HEK293T (cell line): ENCODE results near the gene KIF5A.

Experiments
- CTCF ChIA-PET: fragments of 350-600 bp; formaldehyde crosslinking; extraction: SDS; loops from one replicate; lab custom pipeline; 2021; ENCODE audit warnings: antibody characterized with exemption, inconsistent platforms; lab: Yijun Ruan, JAX
- POLR2A ChIA-PET: fragments of 350-600 bp; formaldehyde crosslinking; extraction: SDS; loops from one replicate; lab custom pipeline; 2020; ENCODE audit warnings: antibody characterized with exemption, inconsistent platforms; lab: Yijun Ruan, JAX
- DNase-seq: peaks from one replicate; pipeline ENCODE4 v3.0.0; 2012; ENCODE audit warnings: mixed read lengths; ENCODE audit errors: extremely low spot score
- ARNT ChIP-seq: fragments of 450-650 bp; IDR thresholded peaks from 2 replicates; pipeline ENCODE4 v1.6.1; 2017; ENCODE audit warnings: mild to moderate bottlenecking
- BHLHE40 ChIP-seq: fragments of 450-650 bp; IDR thresholded peaks from 2 replicates; pipeline ENCODE4 v1.6.1; 2016; ENCODE audit warnings: mild to moderate bottlenecking, moderate library complexity, borderline replicate concordance
- CTBP1 ChIP-seq: fragments of 450-650 bp; IDR thresholded peaks from 2 replicates; pipeline ENCODE4 v1.6.1; 2016; ENCODE audit warnings: borderline replicate concordance
- ELF4 ChIP-seq: fragments of 450-650 bp; IDR thresholded peaks from 2 replicates; pipeline ENCODE4 v1.6.1; 2017; ENCODE audit warnings: antibody characterized with exemption
- FOXA1 ChIP-seq: fragments of 450-650 bp; IDR thresholded peaks from 2 replicates; pipeline ENCODE4 v1.6.1; 2016; ENCODE audit warnings: mild to moderate bottlenecking
- FOXK2 ChIP-seq: fragments of 450-650 bp; IDR thresholded peaks from 2 replicates; pipeline ENCODE4 v1.6.1; 2016; ENCODE audit warnings: mild to moderate bottlenecking
- FOXM1 ChIP-seq: fragments of 450-650 bp; IDR thresholded peaks from 2 replicates; pipeline ENCODE4 v1.6.1; 2017; ENCODE audit warnings: mild to moderate bottlenecking, borderline replicate concordance
- HDGF ChIP-seq: fragments of 450-650 bp; IDR thresholded peaks from 2 replicates; pipeline ENCODE4 v1.6.1; 2017; ENCODE audit warnings: antibody characterized with exemption, borderline replicate concordance
- L3MBTL2 ChIP-seq: fragments of 450-650 bp; conservative IDR thresholded peaks from 2 replicates; pipeline ENCODE4 v1.6.1; 2016; ENCODE audit warnings: mild to moderate bottlenecking
- LEF1 ChIP-seq: fragments of 450-650 bp; IDR thresholded peaks from 2 replicates; pipeline ENCODE4 v1.6.1; 2017; ENCODE audit warnings: mild to moderate bottlenecking, borderline replicate concordance
- NFRKB ChIP-seq: fragments of 450-650 bp; IDR thresholded peaks from 2 replicates; pipeline ENCODE4 v1.6.1; 2016; ENCODE audit warnings: mild to moderate bottlenecking, moderate library complexity
- PKNOX1 ChIP-seq: fragments of 450-650 bp; IDR thresholded peaks from 2 replicates; pipeline ENCODE4 v1.6.1; 2016
- SP1 ChIP-seq: fragments of 450-650 bp; IDR thresholded peaks from 2 replicates; pipeline ENCODE4 v1.6.1; 2017
- SUZ12 ChIP-seq: fragments of 450-650 bp; IDR thresholded peaks from 2 replicates; pipeline ENCODE4 v1.6.1; 2016; ENCODE audit warnings: mild to moderate bottlenecking
- TARDBP ChIP-seq: fragments of 450-650 bp; IDR thresholded peaks from 2 replicates; pipeline ENCODE4 v1.6.1; 2016
- ZNF384 ChIP-seq: fragments of 450-650 bp; IDR thresholded peaks from 2 replicates; pipeline ENCODE4 v1.6.1; 2016

Gene KIF5A

GRCh38 chr12:57546438-57547287 lies 3.2 kb upstream of the KIF5A start, which contains the start of gene DCTN2:
Gene DCTN2 (minus strand): TSS chr12:57547192. CDS start chr12:57547063, 129 bp downstream.
- DNase-seq, result peak; percentile 99
- ChIA-PET POLR2A (interaction anchor here (0.6 to 3.1 kb wide), 12 partner anchors 9 to 198 kb away, joined by 3 to 20 read pairs (median 4); partner anchors contain the start of genes ARHGEF25, DDIT3 and INHBE), CTCF (interaction anchor here (0.7 to 1.4 kb wide), 2 partner anchors 37 to 225 kb away, joined by 3 read pairs; partner anchors contain the start of gene METTL1)
- 0 out of 2 replicates have a peak, but pooled peaks have one; percentile 15 for TF ChIP-seq L3MBTL2
- no peak for TF ChIP-seq HDGF
- TF ChIP-seq SUZ12, result no peak
- no peak for TF ChIP-seq FOXM1

- no peak for DNase-seq
- TF ChIP-seq LEF1 (no peak), CTBP1 (no peak), FOXA1 (no peak)
- ChIA-PET CTCF (interaction anchor here (0.7 to 1.4 kb wide), 2 partner anchors 36 to 225 kb away, joined by 3 read pairs; partner anchors contain the start of gene METTL1), POLR2A (interaction anchor here (0.6 to 3.1 kb wide), 9 partner anchors 9 to 197 kb away, joined by 3 to 20 read pairs (median 5); partner anchors contain the start of genes ARHGEF25, DDIT3 and INHBE)
Observed at GRCh38 chr12:57547288-57548012, 2.4 kb upstream of the KIF5A start.

GRCh38 chr12:57548013-57548315 lies 1.9 kb upstream of the KIF5A start:
- CTCF ChIA-PET, result no interaction called here
- TF ChIP-seq FOXM1 (no peak), ZNF384 (no peak), CTBP1 (no peak), PKNOX1 (no peak)
- POLR2A ChIA-PET, result no interaction called here
- no peak for DNase-seq

GRCh38 chr12:57548488-57548887 lies 1.4 kb upstream of the KIF5A start:
- ChIA-PET POLR2A (no interaction called here), CTCF (no interaction called here)

GRCh38 chr12:57549203-57549908 lies 488 bp upstream of the KIF5A start:
- POLR2A ChIA-PET, result no interaction called here
- CTCF ChIA-PET, result no interaction called here
- DNase-seq, result no peak
- no peak for TF ChIP-seq LEF1
- no peak for TF ChIP-seq SP1
- no peak for TF ChIP-seq TARDBP
- no peak for TF ChIP-seq HDGF
- TF ChIP-seq CTBP1, result no peak
- no peak for TF ChIP-seq FOXK2
- no peak for TF ChIP-seq BHLHE40
- no peak for TF ChIP-seq ELF4
- no peak for TF ChIP-seq ARNT
- no peak for TF ChIP-seq NFRKB
- TF ChIP-seq PKNOX1, result no peak
- TF ChIP-seq ZNF384, result no peak
- no peak for TF ChIP-seq FOXA1
- no peak for TF ChIP-seq L3MBTL2
- no peak for TF ChIP-seq SUZ12
- no peak for TF ChIP-seq FOXM1

More at GRCh38 chr12:57548488-57548887, 1.4 kb upstream of the KIF5A start:
- no peak for DNase-seq
- TF ChIP-seq TARDBP (no peak), ARNT (no peak), NFRKB (no peak), FOXA1 (no peak), LEF1 (no peak), CTBP1 (no peak), ZNF384 (no peak), FOXM1 (no peak), SP1 (no peak), PKNOX1 (no peak), ELF4 (no peak), HDGF (no peak), FOXK2 (no peak), BHLHE40 (no peak), SUZ12 (no peak), L3MBTL2 (no peak)
